Body of pancreas (tissue), 4 donors: ENCODE results near the gene PEAK1. TPM values are rescaled to one million over a fixed set of nuclear protein-coding genes. Genes with fewer than 3 reads are reported as not detected.
A peak's percentile ranks its signal among the peaks of the same experiment; 100 is the strongest.

Experiments
- ATAC-seq: fragments of 150-250 bp; one replicate; pipeline ENCODE4 v1.9.1; 2016
- DNase-seq, 4 donors: peaks; one replicate each; pipeline ENCODE4 v3.0.0-alpha.2; 2019
- H3K27ac ChIP-seq, 4 donors: fragments of 200-600 bp; sonication (generic); 1 replicate in 3 of 4; 2 replicates in 1 of 4; pipeline versions ENCODE4 v1.5.1 to v1.6.1; 2016 to 2019; ENCODE audit warnings: mild to moderate bottlenecking in 1 of 4, mixed read lengths in 1 of 4, moderate library complexity in 1 of 4
- H3K27me3 ChIP-seq, 2 donors: fragments of 200-600 bp; sonication (generic); one replicate each; pipeline ENCODE4 v1.6.0; 2016; ENCODE audit warnings: mild to moderate bottlenecking in 1 of 2
- H3K36me3 ChIP-seq, 2 donors: fragments of 200-600 bp; sonication (generic); replicated peaks in 1 of 2; 2 replicates each; pipeline ENCODE4 v1.5.1; 2016; ENCODE audit warnings: low read depth in 2 of 2; ENCODE audit not compliant: insufficient read depth in 1 of 2
- H3K4me1 ChIP-seq: fragments of 200-600 bp; sonication (generic); one replicate; pipeline ENCODE4 v1.6.0; 2016
- H3K4me3 ChIP-seq, 2 donors: fragments of 200-600 bp; sonication (generic); 1 replicate in 1 of 2; 2 replicates in 1 of 2; pipeline ENCODE4 v1.5.1; 2016 to 2019
- H3K9me3 ChIP-seq, 3 donors: fragments of 200-600 bp; sonication (generic); 1 replicate in 2 of 3; 2 replicates in 1 of 3; pipeline ENCODE4 v1.5.1; 2016
- POLR2A ChIP-seq, 3 donors: fragments of 450-650 bp; IDR thresholded peaks; one replicate each; pipeline ENCODE4 v1.6.1; 2016; ENCODE audit warnings: antibody characterized with exemption in 3 of 3, mild to moderate bottlenecking in 2 of 3
- WGBS, 2 donors: methylation state at CpG; one replicate each; pipeline ENCODE4 v1.1.5; 2017; 5-methylcytosine and 5-hydroxymethylcytosine counted together
- intact Hi-C: fragments of 100-400 bp; cut with DNase I; formaldehyde crosslinking; loops from one replicate; pipeline ENCODE4 v1.15.1; 2023
- total RNA-seq, 2 donors: library from RNA; depleted of rRNA; stranded (reverse); fragments of >200 nt; gene quantifications; one replicate each; pipeline ENCODE4 v1.1.0, GENCODE V29; 2016
- TF ChIP-seq, protein P1 (sequence below), 7 experiments: fragments of 450-650 bp in 4 of 7; fragments of 200-600 bp in 3 of 7; sonication (generic) in 3 of 7; IDR thresholded peaks; one replicate each; pipeline ENCODE4 v1.5.1; 2016 to 2019; ENCODE audit warnings: antibody characterized with exemption in 7 of 7

PEAK1 gene
- total RNA-seq, 2 donors from 2014 or later = 12.5 to 13.2 TPM

DNA sequence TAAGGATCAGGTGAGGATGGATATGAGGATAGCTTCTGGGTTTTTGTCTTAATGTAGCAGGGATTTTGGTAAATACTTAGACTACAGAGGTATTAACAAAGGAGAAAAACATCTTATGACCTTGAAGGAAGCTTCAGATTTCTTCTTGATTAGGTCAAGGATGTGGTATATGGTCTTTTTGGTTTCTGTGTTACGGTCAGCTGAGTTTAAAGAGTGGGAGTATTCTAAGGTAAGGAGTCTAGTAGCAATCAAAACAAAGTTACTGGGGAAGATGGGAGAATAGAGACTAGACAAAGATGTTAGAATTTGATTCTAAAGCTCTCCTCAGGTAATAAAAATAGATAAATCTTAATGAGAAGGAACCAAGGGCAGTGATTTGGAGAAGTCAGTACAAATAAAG, 7.0 kb upstream of the PEAK1 start:
- peaks cover 25% of the 10 kb centered on the region for H3K4me1 ChIP-seq
- no peak overlapping the region for H3K4me3 ChIP-seq
- no peaks in the 10 kb centered on the region for H3K27me3 ChIP-seq
- intact Hi-C loops = no loop called here
- DNase-seq = no peak
- no peaks in the 10 kb centered on the region for H3K36me3 ChIP-seq
- no peak for ATAC-seq
- TF ChIP-seq, protein P1, sequence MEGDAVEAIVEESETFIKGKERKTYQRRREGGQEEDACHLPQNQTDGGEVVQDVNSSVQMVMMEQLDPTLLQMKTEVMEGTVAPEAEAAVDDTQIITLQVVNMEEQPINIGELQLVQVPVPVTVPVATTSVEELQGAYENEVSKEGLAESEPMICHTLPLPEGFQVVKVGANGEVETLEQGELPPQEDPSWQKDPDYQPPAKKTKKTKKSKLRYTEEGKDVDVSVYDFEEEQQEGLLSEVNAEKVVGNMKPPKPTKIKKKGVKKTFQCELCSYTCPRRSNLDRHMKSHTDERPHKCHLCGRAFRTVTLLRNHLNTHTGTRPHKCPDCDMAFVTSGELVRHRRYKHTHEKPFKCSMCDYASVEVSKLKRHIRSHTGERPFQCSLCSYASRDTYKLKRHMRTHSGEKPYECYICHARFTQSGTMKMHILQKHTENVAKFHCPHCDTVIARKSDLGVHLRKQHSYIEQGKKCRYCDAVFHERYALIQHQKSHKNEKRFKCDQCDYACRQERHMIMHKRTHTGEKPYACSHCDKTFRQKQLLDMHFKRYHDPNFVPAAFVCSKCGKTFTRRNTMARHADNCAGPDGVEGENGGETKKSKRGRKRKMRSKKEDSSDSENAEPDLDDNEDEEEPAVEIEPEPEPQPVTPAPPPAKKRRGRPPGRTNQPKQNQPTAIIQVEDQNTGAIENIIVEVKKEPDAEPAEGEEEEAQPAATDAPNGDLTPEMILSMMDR (IDR thresholded peaks at IDR 0.05) = no peak
- H3K9me3 ChIP-seq = no peaks in the 10 kb centered on the region
- H3K27ac ChIP-seq = no peak overlapping the region
- WGBS, 2 donors = 91 to 92% methylated on average over 1 of the region's 1 CpG

DNA sequence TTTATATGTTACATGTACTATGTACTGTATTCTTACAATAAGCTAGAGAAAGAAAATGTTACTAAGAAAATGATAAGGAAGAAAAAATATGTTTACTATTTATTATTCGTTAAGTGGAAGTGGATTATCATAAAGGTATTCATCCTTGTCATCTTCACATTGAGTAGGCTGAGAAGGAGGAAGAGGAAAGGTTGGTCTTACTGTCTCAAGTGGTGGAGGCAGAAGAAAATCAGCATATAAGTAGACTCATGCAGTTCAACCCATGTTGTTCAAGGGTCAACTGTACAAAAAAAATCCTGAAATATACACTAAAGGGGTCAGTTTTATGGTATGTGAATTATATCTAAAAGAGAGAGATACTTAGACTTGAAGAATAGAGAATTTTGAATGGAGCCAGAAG, 6.5 kb upstream of the PEAK1 start:
- peaks cover 30% of the 10 kb centered on the region for H3K4me1 ChIP-seq
- DNase-seq (no peak), ATAC-seq (no peak)
- no peak overlapping the region for H3K27ac ChIP-seq
- 49 to 62% methylated on average over 1 of the region's 1 CpG for WGBS, 2 donors
- H3K27me3 ChIP-seq = no peaks in the 10 kb centered on the region
- TF ChIP-seq, protein P1 (IDR thresholded peaks at IDR 0.05) = no peak
- TF ChIP-seq POLR2A (IDR thresholded peaks at IDR 0.05) = no peak
- H3K36me3 ChIP-seq = no peaks in the 10 kb centered on the region
- H3K9me3 ChIP-seq = no peaks in the 10 kb centered on the region
- H3K4me3 ChIP-seq = no peak overlapping the region
- intact Hi-C loops = no loop called here

DNA sequence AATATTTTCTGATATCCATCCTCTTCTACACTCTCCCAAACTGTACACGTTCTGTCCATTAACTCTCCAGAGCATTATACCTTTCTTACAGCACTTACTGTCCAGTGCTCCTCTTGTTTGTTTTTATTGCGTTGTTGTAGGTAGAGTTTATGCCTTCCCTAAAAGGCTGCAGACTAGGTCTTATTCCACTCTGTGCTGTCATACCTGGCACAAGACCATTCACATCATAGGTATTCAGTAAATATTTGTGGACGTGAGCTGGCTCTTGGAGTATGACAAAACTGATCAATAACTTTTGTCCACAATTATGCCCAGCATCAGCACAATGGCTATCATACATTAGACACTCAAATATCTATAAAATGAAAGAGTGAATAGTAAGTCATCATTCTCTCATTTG, 5.2 kb upstream of the PEAK1 start:
- ATAC-seq (no peak), DNase-seq (peak in 2 of 4 donors; percentile 11 to 14)
- intact Hi-C loops = no loop called here
- no peak overlapping the region for H3K4me3 ChIP-seq
- WGBS, 2 donors = 32 to 38% methylated on average over 3 of the region's 3 CpGs
- no peak overlapping the region for H3K27ac ChIP-seq
- no peaks in the 10 kb centered on the region for H3K27me3 ChIP-seq
- no peaks in the 10 kb centered on the region for H3K9me3 ChIP-seq
- H3K36me3 ChIP-seq = no peaks in the 10 kb centered on the region
- TF ChIP-seq, protein P1 (IDR thresholded peaks at IDR 0.05) = no peak
- TF ChIP-seq POLR2A (IDR thresholded peaks at IDR 0.05) = no peak
- peaks cover 30% of the 10 kb centered on the region for H3K4me1 ChIP-seq

DNA sequence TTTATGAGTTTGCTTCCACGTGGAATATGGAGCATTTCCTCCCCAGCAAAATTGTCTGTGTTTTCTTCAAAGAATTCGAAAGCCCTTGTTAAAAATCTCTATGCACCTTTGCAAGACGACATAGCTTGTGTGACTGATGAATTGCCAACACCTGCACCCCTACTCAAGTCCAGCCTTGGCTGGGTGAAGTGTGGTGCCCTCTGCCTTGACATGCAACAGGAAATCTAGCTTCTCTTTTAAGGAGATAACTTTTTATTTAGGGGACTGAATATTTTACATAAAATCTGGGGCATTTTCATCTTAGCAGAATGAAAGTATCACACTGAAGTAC, 1.4 kb upstream of the PEAK1 start:
- Histone ChIP-seq H3K27me3 (no peaks in the 10 kb centered on the region), H3K9me3 (no peaks in the 10 kb centered on the region), H3K4me1 (peaks cover 43% of the 10 kb centered on the region), H3K36me3 (no peaks in the 10 kb centered on the region), H3K4me3 (peak overlapping the region; percentile 33 to 55), H3K27ac (peak overlapping the region; percentile 91 to 97 (median 92))
- intact Hi-C loops = no loop called here
- no peak for ATAC-seq
- WGBS, 2 donors = 0% methylated on average over 3 of the region's 3 CpGs
- DNase-seq = peak in 2 of 4 donors; percentile 11 to 26
- TF ChIP-seq, protein P1 (IDR thresholded peaks at IDR 0.05) = no peak
- no peak for TF ChIP-seq POLR2A (IDR thresholded peaks at IDR 0.05)

- Histone ChIP-seq H3K4me1 (peaks cover 39% of the 10 kb centered on the region), H3K9me3 (no peaks in the 10 kb centered on the region), H3K4me3 (peak within 1 kb of the TSS; percentile 55 to 72), H3K36me3 (no peaks in the 10 kb centered on the region), H3K27me3 (no peaks in the 10 kb centered on the region), H3K27ac (peak within 1 kb of the TSS; percentile 91 to 97 (median 92))
- ATAC-seq (peak; percentile 65), DNase-seq (peak; percentile 50 to 62 (median 54))
- intact Hi-C loops = no loop called here
- WGBS, 2 donors = 0% methylated on average over 19 to 25 of the region's 25 CpGs
- TF ChIP-seq, protein P1 (IDR thresholded peaks at IDR 0.05) = no peak
- TF ChIP-seq POLR2A (IDR thresholded peaks at IDR 0.05) = peak in 2 of 3 donors; percentile 78
These were observed 886 bp upstream of the PEAK1 start, which contains the start of gene HMG20A for GRCh38 chr15:77420610-77421369. HMG20A (plus strand) TSS chr15:77420888; CDS start chr15:77458408, 37,520 bp downstream.
